HepG2 (cell line): ENCODE results near the gene CREBZF. TPM values are rescaled to one million over a fixed set of nuclear protein-coding genes. Genes with fewer than 3 reads are reported as not detected.

ENCODE experiments used
- FOXP1 ChIP-seq, 2 experiments: fragments of 450-650 bp in 1 of 2; IDR thresholded peaks; 2 replicates each; pipeline ENCODE4 v1.6.1; 2017 to 2018; ENCODE audit warnings: antibody characterized with exemption in 1 of 2
- HES4 ChIP-seq: sonication (generic); formaldehyde crosslinking; IDR thresholded peaks from 2 replicates; pipeline ENCODE4 v1.9.0; 2021; ENCODE audit warnings: mild to moderate bottlenecking, missing genetic modification reagents, borderline replicate concordance
- MAZ ChIP-seq, 2 experiments: sonication (generic) in 1 of 2; formaldehyde crosslinking in 1 of 2; IDR thresholded peaks; 2 replicates each; pipeline versions ENCODE4 v1.5.0 to v1.6.1; 2012 to 2020; ENCODE audit warnings: low read depth in 2 of 2, mild to moderate bottlenecking in 2 of 2, borderline replicate concordance in 1 of 2, improper control_type of control experiment in 1 of 2, low read length in 1 of 2, missing genetic modification reagents in 1 of 2, moderate library complexity in 1 of 2
- MBNL3 ChIP-seq: fragments of 250-450 bp; sonication (Bioruptor Pico); conservative IDR thresholded peaks from 2 replicates; pipeline ENCODE4 v1.8.0; 2022; ENCODE audit warnings: mild to moderate bottlenecking, inconsistent platforms
- MXI1 ChIP-seq: IDR thresholded peaks from 3 replicates; pipeline ENCODE4 v1.6.1; 2012; ENCODE audit warnings: low read depth, low read length, inconsistent platforms, borderline replicate concordance
- MYC ChIP-seq: sonication (generic); formaldehyde crosslinking; IDR thresholded peaks from 2 replicates; pipeline ENCODE4 v1.9.0; 2021; ENCODE audit warnings: missing genetic modification reagents, borderline replicate concordance
- NBN ChIP-seq: fragments of 450-650 bp; conservative IDR thresholded peaks from 2 replicates; pipeline ENCODE4 v1.6.1; 2017
- NCOA1 ChIP-seq: sonication (generic); formaldehyde crosslinking; IDR thresholded peaks from 2 replicates; pipeline ENCODE4 v1.9.0; 2021; ENCODE audit warnings: missing genetic modification reagents
- NCOR1 ChIP-seq: fragments of 200-600 bp; sonication (generic); IDR thresholded peaks from 2 replicates; pipeline ENCODE4 v1.7.0; 2017; ENCODE audit warnings: antibody characterized with exemption, low read length, borderline replicate concordance
- NONO ChIP-seq, 2 experiments: fragments of 450-650 bp in 1 of 2; sonication (generic) in 1 of 2; formaldehyde crosslinking in 1 of 2; IDR thresholded peaks in 1 of 2; conservative IDR thresholded peaks in 1 of 2; 2 replicates each; pipeline versions ENCODE4 v1.6.1 to v1.8.0; 2017 to 2022; ENCODE audit warnings: mild to moderate bottlenecking in 1 of 2, missing genetic modification reagents in 1 of 2, moderate library complexity in 1 of 2
- PLRG1 ChIP-seq: fragments of 450-650 bp; conservative IDR thresholded peaks from 2 replicates; pipeline ENCODE4 v1.6.1; 2016
- POLR2AphosphoS2 ChIP-seq: IDR thresholded peaks from 2 replicates; pipeline ENCODE4 v1.6.1; 2011; ENCODE audit warnings: low read depth, low read length, improper control_type of control experiment
- RAD21 ChIP-seq: fragments of 450-650 bp; formaldehyde crosslinking; IDR thresholded peaks from 2 replicates; pipeline ENCODE4 v1.5.0; 2020; ENCODE audit warnings: mild to moderate bottlenecking
- RFX3 ChIP-seq: IDR thresholded peaks from 2 replicates; pipeline ENCODE4 v1.6.1; 2016; ENCODE audit warnings: missing biosample characterization, missing genetic modification reagents
- SP2 ChIP-seq: sonication (generic); formaldehyde crosslinking; IDR thresholded peaks from 2 replicates; pipeline ENCODE4 v1.5.1; 2020; ENCODE audit warnings: mild to moderate bottlenecking, missing genetic modification reagents
- TBP ChIP-seq: sonication (generic); formaldehyde crosslinking; IDR thresholded peaks from 2 replicates; pipeline ENCODE4 v1.5.0; 2020; ENCODE audit warnings: missing genetic modification reagents
- THAP11 ChIP-seq: IDR thresholded peaks from 2 replicates; pipeline ENCODE4 v1.6.1; 2016; ENCODE audit warnings: missing biosample characterization, missing genetic modification reagents
- ZNF136 ChIP-seq: sonication (generic); formaldehyde crosslinking; IDR thresholded peaks from 2 replicates; pipeline ENCODE4 v1.8.1; 2022; ENCODE audit warnings: low read depth, mild to moderate bottlenecking, moderate library complexity, missing genetic modification reagents
- ZNF563 ChIP-seq: sonication (generic); formaldehyde crosslinking; IDR thresholded peaks from 2 replicates; pipeline ENCODE4 v1.8.0; 2022; ENCODE audit warnings: mild to moderate bottlenecking, moderate library complexity, missing genetic modification reagents
- ZNF670 ChIP-seq: sonication (generic); formaldehyde crosslinking; IDR thresholded peaks from 2 replicates; pipeline ENCODE4 v1.8.0; 2022; ENCODE audit warnings: mild to moderate bottlenecking, missing genetic modification reagents, borderline replicate concordance
- ZNF672 ChIP-seq: sonication (generic); formaldehyde crosslinking; IDR thresholded peaks from 2 replicates; pipeline ENCODE4 v1.8.1; 2022; ENCODE audit warnings: missing genetic modification reagents
- ZNF747 ChIP-seq: sonication (generic); formaldehyde crosslinking; IDR thresholded peaks from 2 replicates; pipeline ENCODE4 v1.8.1; 2023; ENCODE audit warnings: missing genetic modification reagents, mild to moderate bottlenecking, borderline replicate concordance
- ZNF879 ChIP-seq: sonication (generic); formaldehyde crosslinking; IDR thresholded peaks from 2 replicates; pipeline ENCODE4 v1.8.1; 2023; ENCODE audit warnings: missing genetic modification reagents
- polyA plus RNA-seq, 8 experiments: library from polyadenylated mRNA; depleted of rRNA in 3 of 8; stranded (reverse) in 7 of 8; unstranded in 1 of 8; fragments of >200 nt; fragmentation: Illumina TruSeq in 4 of 8; extraction: Trizol in 4 of 8; gene quantifications; 2 replicates each; pipeline versions ENCODE4 v1.2.1 to v1.2.3, GENCODE V29; 2011 to 2016; ENCODE audit warnings: low read depth in 4 of 8, missing spikeins in 1 of 8, mixed read lengths in 1 of 8; ENCODE audit not compliant: insufficient read depth in 1 of 8
- total RNA-seq, 5 experiments: library from RNA; depleted of rRNA; stranded (reverse); fragments of >200 nt; fragmentation: Illumina TruSeq; extraction: Trizol; gene quantifications; 2 replicates each; pipeline ENCODE4 v1.2.3, GENCODE V29; 2016; ENCODE audit warnings: low read depth in 1 of 5
- TF ChIP-seq, protein P1 (sequence below): sonication (generic); formaldehyde crosslinking; conservative IDR thresholded peaks from 2 replicates; pipeline ENCODE4 v1.8.0; 2022; ENCODE audit warnings: missing genetic modification reagents
- TF ChIP-seq, protein P2 (sequence below): sonication (generic); formaldehyde crosslinking; IDR thresholded peaks from 2 replicates; pipeline ENCODE4 v1.4.0; 2020; ENCODE audit warnings: missing genetic modification reagents

The CREBZF gene
- total and polyA plus RNA-seq, 2 of the 13 experiments (the other 11 are each of a cell fraction or from before 2014, with no cell fraction given) = 30.6 to 43.1 TPM

DNA sequence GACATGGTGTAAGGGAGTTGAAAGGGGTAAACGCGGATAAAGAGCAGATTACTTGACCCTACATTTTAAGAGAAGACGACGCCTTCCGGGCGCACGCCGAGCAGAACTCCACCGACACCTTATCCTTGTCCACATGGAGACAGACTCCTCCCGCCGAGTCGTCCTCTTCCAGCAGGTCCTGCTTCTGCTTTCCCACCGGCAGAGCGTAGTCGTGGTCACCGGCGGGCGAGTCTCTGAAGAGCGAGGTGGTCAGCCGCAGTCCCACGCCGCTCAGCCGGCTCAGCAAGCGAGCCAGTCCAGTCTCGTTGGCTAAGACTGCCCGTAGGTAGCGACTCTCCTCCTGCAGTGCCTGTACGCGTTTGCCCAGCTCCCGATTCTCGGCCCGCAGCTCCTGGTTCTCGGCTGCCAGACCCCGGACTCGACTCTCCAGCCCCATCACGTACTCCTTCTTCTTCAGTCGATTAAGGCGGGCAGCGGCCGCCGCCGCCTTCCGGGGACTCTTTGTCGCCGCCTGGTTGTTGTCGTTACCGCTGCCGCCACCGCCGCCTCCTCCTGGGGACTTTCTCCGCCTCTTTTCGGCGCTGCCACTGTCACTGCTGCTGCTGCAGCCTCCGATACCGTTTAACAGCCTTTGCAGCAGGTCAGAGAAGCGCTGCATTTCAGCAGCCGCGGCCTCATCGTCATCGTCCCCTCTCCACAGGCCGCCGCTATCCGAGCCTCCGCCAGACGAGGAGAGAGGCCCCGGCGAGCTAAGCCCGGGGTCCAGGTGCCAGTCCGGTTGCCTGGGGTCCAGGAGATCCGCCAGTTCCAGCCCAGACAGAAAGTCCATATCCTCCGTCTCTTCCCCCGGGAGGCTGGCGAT is 945 bp downstream of the CREBZF start (continued):
- TF ChIP-seq ZNF136 (CRISPR knock-in tag) (no peak), PLRG1 (no peak), SP2 (CRISPR knock-in tag) (no peak), NONO (IDR thresholded peaks at IDR 0.05) (no peak), NONO (CRISPR knock-in tag; conservative IDR thresholded peaks at IDR 0.05) (0 out of 2 replicates have a peak, but pooled peaks have one; percentile 9), MAZ (IDR thresholded peaks at IDR 0.05; ENCODE audit: borderline replicate concordance, low read depth, low read length) (no peak), MAZ (CRISPR knock-in tag; IDR thresholded peaks at IDR 0.05; ENCODE audit: low read depth) (peak; percentile 18; the same call in 1 of the 2 replicates), ZNF747 (CRISPR knock-in tag) (0 out of 2 replicates have a peak, but pooled peaks have one; percentile 37), FOXP1 (IDR thresholded peaks at IDR 0.05) (no peak), FOXP1 (CRISPR knock-in tag; IDR thresholded peaks at IDR 0.05) (no peak), RAD21 (CRISPR knock-in tag) (peak; percentile 42; the same call in 1 of the 2 replicates), TBP (CRISPR knock-in tag) (0 out of 2 replicates have a peak, but pooled peaks have one; percentile 31), ZNF879 (no peak), NBN (no peak), HES4 (CRISPR knock-in tag) (no peak), ZNF670 (no peak; the same call in 1 of the 2 replicates), MYC (CRISPR knock-in tag) (no peak; the same call in 1 of the 2 replicates), RFX3 (no peak), NCOA1 (CRISPR knock-in tag) (0 out of 2 replicates have a peak, but pooled peaks have one; percentile 59), ZNF672 (CRISPR knock-in tag) (no peak), ZNF563 (CRISPR knock-in tag) (0 out of 2 replicates have a peak, but pooled peaks have one; percentile 20), MBNL3 (CRISPR knock-in tag) (no peak), NCOR1 (no peak), POLR2AphosphoS2 (no peak), MXI1 (no peak), THAP11 (CRISPR knock-in tag) (no peak)
- TF ChIP-seq, protein P1, sequence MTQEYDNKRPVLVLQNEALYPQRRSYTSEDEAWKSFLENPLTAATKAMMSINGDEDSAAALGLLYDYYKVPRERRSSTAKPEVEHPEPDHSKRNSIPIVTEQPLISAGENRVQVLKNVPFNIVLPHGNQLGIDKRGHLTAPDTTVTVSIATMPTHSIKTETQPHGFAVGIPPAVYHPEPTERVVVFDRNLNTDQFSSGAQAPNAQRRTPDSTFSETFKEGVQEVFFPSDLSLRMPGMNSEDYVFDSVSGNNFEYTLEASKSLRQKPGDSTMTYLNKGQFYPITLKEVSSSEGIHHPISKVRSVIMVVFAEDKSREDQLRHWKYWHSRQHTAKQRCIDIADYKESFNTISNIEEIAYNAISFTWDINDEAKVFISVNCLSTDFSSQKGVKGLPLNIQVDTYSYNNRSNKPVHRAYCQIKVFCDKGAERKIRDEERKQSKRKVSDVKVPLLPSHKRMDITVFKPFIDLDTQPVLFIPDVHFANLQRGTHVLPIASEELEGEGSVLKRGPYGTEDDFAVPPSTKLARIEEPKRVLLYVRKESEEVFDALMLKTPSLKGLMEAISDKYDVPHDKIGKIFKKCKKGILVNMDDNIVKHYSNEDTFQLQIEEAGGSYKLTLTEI = no peak
- TF ChIP-seq, protein P2, sequence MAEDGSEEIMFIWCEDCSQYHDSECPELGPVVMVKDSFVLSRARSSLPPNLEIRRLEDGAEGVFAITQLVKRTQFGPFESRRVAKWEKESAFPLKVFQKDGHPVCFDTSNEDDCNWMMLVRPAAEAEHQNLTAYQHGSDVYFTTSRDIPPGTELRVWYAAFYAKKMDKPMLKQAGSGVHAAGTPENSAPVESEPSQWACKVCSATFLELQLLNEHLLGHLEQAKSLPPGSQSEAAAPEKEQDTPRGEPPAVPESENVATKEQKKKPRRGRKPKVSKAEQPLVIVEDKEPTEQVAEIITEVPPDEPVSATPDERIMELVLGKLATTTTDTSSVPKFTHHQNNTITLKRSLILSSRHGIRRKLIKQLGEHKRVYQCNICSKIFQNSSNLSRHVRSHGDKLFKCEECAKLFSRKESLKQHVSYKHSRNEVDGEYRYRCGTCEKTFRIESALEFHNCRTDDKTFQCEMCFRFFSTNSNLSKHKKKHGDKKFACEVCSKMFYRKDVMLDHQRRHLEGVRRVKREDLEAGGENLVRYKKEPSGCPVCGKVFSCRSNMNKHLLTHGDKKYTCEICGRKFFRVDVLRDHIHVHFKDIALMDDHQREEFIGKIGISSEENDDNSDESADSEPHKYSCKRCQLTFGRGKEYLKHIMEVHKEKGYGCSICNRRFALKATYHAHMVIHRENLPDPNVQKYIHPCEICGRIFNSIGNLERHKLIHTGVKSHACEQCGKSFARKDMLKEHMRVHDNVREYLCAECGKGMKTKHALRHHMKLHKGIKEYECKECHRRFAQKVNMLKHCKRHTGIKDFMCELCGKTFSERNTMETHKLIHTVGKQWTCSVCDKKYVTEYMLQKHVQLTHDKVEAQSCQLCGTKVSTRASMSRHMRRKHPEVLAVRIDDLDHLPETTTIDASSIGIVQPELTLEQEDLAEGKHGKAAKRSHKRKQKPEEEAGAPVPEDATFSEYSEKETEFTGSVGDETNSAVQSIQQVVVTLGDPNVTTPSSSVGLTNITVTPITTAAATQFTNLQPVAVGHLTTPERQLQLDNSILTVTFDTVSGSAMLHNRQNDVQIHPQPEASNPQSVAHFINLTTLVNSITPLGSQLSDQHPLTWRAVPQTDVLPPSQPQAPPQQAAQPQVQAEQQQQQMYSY (CRISPR knock-in tag) = no peak
